HG03103 (cell line): ENCODE results near the gene MOGAT1.
A peak's percentile ranks its signal among the peaks of the same experiment; 100 is the strongest.
"Not testable (repeated sequence)": the region's sequence is repeated elsewhere in the genome, so short reads cannot be mapped to it uniquely, and the experiment has no call there.

Experiments
- ATAC-seq: cut with Tn5 transposase; IDR thresholded peaks from one replicate; pipeline ENCODE4 v1.9.1; 2021; ENCODE audit warnings: low read depth; ENCODE audit not compliant: unreplicated experiment

Gene MOGAT1

GRCh38 chr2:222708274-222708710, 36.8 kb downstream of the MOGAT1 start:
- no peak for ATAC-seq

GRCh38 chr2:222709191-222709891, 37.9 kb downstream of the MOGAT1 start:
- ATAC-seq = peak; percentile 50

- no peak for ATAC-seq
Measured at GRCh38 chr2:222710736-222711135, 39.3 kb downstream of the MOGAT1 start.

- ATAC-seq = no peak
Measured at GRCh38 chr2:222711315-222711940, 40.0 kb downstream of the MOGAT1 start.

GRCh38 chr2:222713002-222713401, 41.5 kb downstream of the MOGAT1 start:
- ATAC-seq = no peak

GRCh38 chr2:222714361-222715241, 43.1 kb downstream of the MOGAT1 start:
- no peak for ATAC-seq

GRCh38 chr2:222715742-222716141, 44.3 kb downstream of the MOGAT1 start:
- peak; percentile 55 for ATAC-seq

GRCh38 chr2:222719787-222720186, 48.3 kb downstream of the MOGAT1 start:
- ATAC-seq = not testable (repeated sequence)

GRCh38 chr2:222721597-222721996, 50.1 kb downstream of the MOGAT1 start:
- ATAC-seq = not testable (repeated sequence)

- ATAC-seq = peak; percentile 96
Measured at GRCh38 chr2:222722327-222722946, 51.0 kb downstream of the MOGAT1 start.

GRCh38 chr2:222724208-222724607, 52.8 kb downstream of the MOGAT1 start:
- no peak for ATAC-seq

- ATAC-seq = no peak
Measured at GRCh38 chr2:222728621-222729020, 57.2 kb downstream of the MOGAT1 start.

GRCh38 chr2:222730366-222730999, 59.0 kb downstream of the MOGAT1 start:
- ATAC-seq = peak; percentile 40

GRCh38 chr2:222731201-222731621, 59.8 kb downstream of the MOGAT1 start:
- ATAC-seq = no peak

GRCh38 chr2:222732489-222733178, 61.2 kb downstream of the MOGAT1 start:
- no peak for ATAC-seq

GRCh38 chr2:222733470-222733845, 62.0 kb downstream of the MOGAT1 start:
- ATAC-seq = no peak

- ATAC-seq = no peak
Measured at GRCh38 chr2:222733846-222734702, 62.6 kb downstream of the MOGAT1 start.

- peak; percentile 79 for ATAC-seq
Measured at GRCh38 chr2:222734703-222735014, 63.2 kb downstream of the MOGAT1 start.

GRCh38 chr2:222736301-222736700, 64.8 kb downstream of the MOGAT1 start:
- ATAC-seq = no peak
